Activated gamma-delta T cell treated with anti-CD3 and anti-CD28 coated beads, Interleukin-2, amount 50 U/mL, for 16 hours (primary cell): Measurements from ENCODE around the gene DCAF17.
"Not testable (repeated sequence)": the region's sequence is repeated elsewhere in the genome, so short reads cannot be mapped to it uniquely, and the experiment has no call there.

Experiments
- DNase-seq: peaks from one replicate; pipeline ENCODE4 v3.0.0-alpha.2; 2020; ENCODE audit warnings: low read depth

The DCAF17 gene

GRCh38 chr2:171460537-171460936 lies 26.5 kb downstream of the DCAF17 start:
- DNase-seq = no peak

- DNase-seq = no peak
Measured at GRCh38 chr2:171469176-171469575, 35.1 kb downstream of the DCAF17 start.

- DNase-seq = no peak
Measured at GRCh38 chr2:171470129-171470528, 36.1 kb downstream of the DCAF17 start.

GRCh38 chr2:171475979-171476378 lies 42.0 kb downstream of the DCAF17 start:
- DNase-seq = no peak

- no peak for DNase-seq
Measured at GRCh38 chr2:171478345-171478744, 44.3 kb downstream of the DCAF17 start.

GRCh38 chr2:171479154-171479814 lies 45.3 kb downstream of the DCAF17 start:
- no peak for DNase-seq

- DNase-seq = no peak
Measured at GRCh38 chr2:171480908-171481307, 46.9 kb downstream of the DCAF17 start.

- DNase-seq = no peak
Measured at GRCh38 chr2:171482308-171482707, 48.3 kb downstream of the DCAF17 start.

- no peak for DNase-seq
Measured at GRCh38 chr2:171482877-171483276, 48.9 kb downstream of the DCAF17 start.

- no peak for DNase-seq
Measured at GRCh38 chr2:171483793-171484192, 49.8 kb downstream of the DCAF17 start.

GRCh38 chr2:171485116-171485515 lies 51.1 kb downstream of the DCAF17 start:
- DNase-seq = no peak

GRCh38 chr2:171487201-171487600 lies 53.2 kb downstream of the DCAF17 start:
- no peak for DNase-seq

- no peak for DNase-seq
Measured at GRCh38 chr2:171487803-171488259, 53.8 kb downstream of the DCAF17 start.

- no peak for DNase-seq
Measured at GRCh38 chr2:171490577-171490976, 56.6 kb downstream of the DCAF17 start.

GRCh38 chr2:171491292-171491691 lies 57.3 kb downstream of the DCAF17 start:
- no peak for DNase-seq

GRCh38 chr2:171492664-171493063 lies 58.6 kb downstream of the DCAF17 start:
- no peak for DNase-seq

- DNase-seq = not testable (repeated sequence)
Measured at GRCh38 chr2:171497664-171498063, 63.6 kb downstream of the DCAF17 start.

- DNase-seq = no peak
Measured at GRCh38 chr2:171505374-171505773, 71.3 kb downstream of the DCAF17 start.

- no peak for DNase-seq
Measured at GRCh38 chr2:171509945-171510731, 76.1 kb downstream of the DCAF17 start.

GRCh38 chr2:171512014-171512413 lies 78.0 kb downstream of the DCAF17 start:
- DNase-seq = no peak

- DNase-seq = no peak
Measured at GRCh38 chr2:171512683-171513195, 78.7 kb downstream of the DCAF17 start.

GRCh38 chr2:171513719-171514160 lies 79.7 kb downstream of the DCAF17 start:
- no peak for DNase-seq

- no peak for DNase-seq
Measured at GRCh38 chr2:171514908-171515582, 81.0 kb downstream of the DCAF17 start.
